GM23338 (cell line): ENCODE measurements around the gene TAF13. TPM values are rescaled to one million over a fixed set of nuclear protein-coding genes. Genes with fewer than 3 reads are reported as not detected.

Experiments
- ATAC-seq: fragments of 200-7000 bp; cut with Tn5 transposase; 3 replicates; pipeline ENCODE4 v1.9.1; 2020
- DNase-seq: peaks from one replicate; pipeline ENCODE4 v3.0.0-alpha.2; 2015; ENCODE audit warnings: low spot score
- H2AFZ ChIP-seq: fragments of 200-600 bp; sonication (generic); 2 replicates; pipeline ENCODE4 v1.8.0; 2016; ENCODE audit warnings: antibody characterized with exemption, mild to moderate bottlenecking, moderate library complexity
- H3F3A ChIP-seq: fragments of 200-600 bp; sonication (generic); replicated peaks from 2 replicates; pipeline ENCODE4 v1.8.0; 2017; ENCODE audit warnings: antibody characterized with exemption, mixed run types, low read depth
- H3K27ac ChIP-seq: fragments of 200-600 bp; sonication (generic); 2 replicates; pipeline ENCODE4 v1.6.1; 2016; ENCODE audit warnings: low read depth
- H3K27me3 ChIP-seq: fragments of 200-600 bp; sonication (generic); 2 replicates; pipeline ENCODE4 v1.8.0; 2016; ENCODE audit warnings: mild to moderate bottlenecking, mixed run types, moderate library complexity; ENCODE audit not compliant: insufficient read depth
- H3K36me3 ChIP-seq: fragments of 200-600 bp; sonication (generic); 2 replicates; pipeline ENCODE4 v1.8.0; 2016; ENCODE audit warnings: mild to moderate bottlenecking; ENCODE audit not compliant: insufficient read depth
- H3K4me1 ChIP-seq: fragments of 200-600 bp; sonication (generic); 2 replicates; pipeline ENCODE4 v1.8.0; 2016; ENCODE audit warnings: mild to moderate bottlenecking, moderate library complexity; ENCODE audit not compliant: insufficient read depth
- H3K4me2 ChIP-seq: fragments of 200-600 bp; sonication (generic); 2 replicates; pipeline ENCODE4 v1.7.1; 2017; ENCODE audit warnings: mixed run types
- H3K4me3 ChIP-seq: fragments of 200-600 bp; sonication (generic); 2 replicates; pipeline ENCODE4 v1.6.1; 2016; ENCODE audit warnings: mixed run types
- H3K79me2 ChIP-seq: fragments of 200-600 bp; sonication (generic); replicated peaks from 2 replicates; pipeline ENCODE4 v1.8.0; 2017; ENCODE audit warnings: mild to moderate bottlenecking; ENCODE audit not compliant: insufficient read depth
- H3K9me2 ChIP-seq: fragments of 200-600 bp; sonication (generic); 2 replicates; pipeline ENCODE4 v1.8.0; 2017; ENCODE audit not compliant: insufficient read depth
- H4K20me1 ChIP-seq: fragments of 200-600 bp; sonication (generic); replicated peaks from 2 replicates; pipeline ENCODE4 v1.8.0; 2017; ENCODE audit warnings: mild to moderate bottlenecking; ENCODE audit not compliant: insufficient read depth
- H3K27ac Mint-ChIP-seq: 2 replicates; pipeline ENCODE4 v1.8.0; 2020; ENCODE audit warnings: inconsistent platforms, mild to moderate bottlenecking, moderate library complexity, mixed read lengths
- H3K27me3 Mint-ChIP-seq: 3 replicates; pipeline ENCODE4 v1.8.0; 2022; ENCODE audit warnings: low read depth, mild to moderate bottlenecking, moderate library complexity, mixed read lengths, inconsistent platforms; ENCODE audit not compliant: insufficient read depth, poor library complexity
- H3K36me3 Mint-ChIP-seq: 3 replicates; pipeline ENCODE4 v1.8.0; 2021; ENCODE audit warnings: low read depth, mild to moderate bottlenecking, inconsistent platforms, moderate library complexity, mixed read lengths
- H3K4me1 Mint-ChIP-seq: 3 replicates; pipeline ENCODE4 v1.8.0; 2020; ENCODE audit warnings: mild to moderate bottlenecking, inconsistent platforms, mixed read lengths
- H3K4me3 Mint-ChIP-seq: 3 replicates; pipeline ENCODE4 v1.8.0; 2021; ENCODE audit warnings: moderate library complexity, mild to moderate bottlenecking, inconsistent platforms, mixed read lengths
- H3K9me3 Mint-ChIP-seq: 3 replicates; pipeline ENCODE4 v1.8.0; 2020; ENCODE audit warnings: moderate library complexity, mild to moderate bottlenecking, inconsistent platforms, mixed read lengths
- EZH2 ChIP-seq: fragments of 200-600 bp; sonication (generic); IDR thresholded peaks from one replicate; pipeline ENCODE4 v1.8.0; 2017; ENCODE audit warnings: antibody characterized with exemption, mild to moderate bottlenecking, low read depth; ENCODE audit not compliant: unreplicated experiment
- EZH2phosphoT487 ChIP-seq: fragments of 200-600 bp; sonication (generic); IDR thresholded peaks from one replicate; pipeline ENCODE4 v1.8.1; 2018; ENCODE audit warnings: antibody characterized with exemption; ENCODE audit not compliant: unreplicated experiment
- JUNB ChIP-seq: IDR thresholded peaks from one replicate; pipeline ENCODE4 v1.6.1; 2016; ENCODE audit warnings: antibody characterized with exemption; ENCODE audit not compliant: unreplicated experiment
- POLR2AphosphoS5 ChIP-seq: IDR thresholded peaks from 2 replicates; pipeline ENCODE4 v1.6.1; 2016; ENCODE audit warnings: antibody characterized with exemption, low read depth
- REST ChIP-seq: IDR thresholded peaks from one replicate; pipeline ENCODE4 v1.6.1; 2018; ENCODE audit warnings: antibody characterized with exemption; ENCODE audit not compliant: unreplicated experiment
- ZNF331 ChIP-seq: fragments of 250-450 bp; sonication (Bioruptor Pico); IDR thresholded peaks from 2 replicates; pipeline ENCODE4 v1.5.0; 2020; ENCODE audit warnings: low read depth, mild to moderate bottlenecking, moderate library complexity
- ZNF462 ChIP-seq: fragments of 250-450 bp; sonication (Bioruptor Pico); IDR thresholded peaks from 2 replicates; pipeline ENCODE4 v1.5.0; 2020; ENCODE audit warnings: mild to moderate bottlenecking, moderate library complexity
- polyA plus RNA-seq: library from polyadenylated mRNA; unstranded; fragments of >200 nt; fragmentation: Nextera tagmentation; extraction: Ambion mirVana; gene quantifications from 2 replicates; pipeline ENCODE4 v1.2.1, GENCODE V29; 2016
- total RNA-seq: library from RNA; depleted of rRNA; stranded (reverse); fragments of >200 nt; shearing (Covaris generic); gene quantifications from 2 replicates; pipeline ENCODE4 v1.2.3, GENCODE V29; 2014

The TAF13 gene
- total and polyA plus RNA-seq, 2 experiments from 2014 or later: 43.7 to 55.8 TPM

GRCh38 chr1:109116286-109116685, 40.5 kb upstream of the TAF13 start:
- H3K36me3 Mint-ChIP-seq: no peaks in the 10 kb centered on the region; the same call in 2 of the 3 replicates
- no peaks in the 10 kb centered on the region for H3K9me2 ChIP-seq
- H3K4me3 ChIP-seq: no peak overlapping the region
- no peaks in the 10 kb centered on the region for H3K79me2 ChIP-seq
- no peak overlapping the region for H3K27ac ChIP-seq
- H3K27me3 ChIP-seq: peaks cover 47% of the 10 kb centered on the region
- no peaks in the 10 kb centered on the region for H3K36me3 ChIP-seq
- no peaks in the 10 kb centered on the region for H3K9me3 Mint-ChIP-seq
- no peak for DNase-seq
- no peaks in the 10 kb centered on the region for H4K20me1 ChIP-seq
- no peaks in the 10 kb centered on the region for H3F3A ChIP-seq
- H3K4me3 Mint-ChIP-seq: no peak overlapping the region
- peaks cover 30% of the 10 kb centered on the region for H3K27me3 Mint-ChIP-seq
- ATAC-seq: no peak
- H3K4me2 ChIP-seq: no peak overlapping the region
- no peak overlapping the region for H2AFZ ChIP-seq
- no peak overlapping the region for H3K27ac Mint-ChIP-seq
- TF ChIP-seq ZNF462 (CRISPR knock-in tag): no peak
- TF ChIP-seq ZNF331 (CRISPR knock-in tag): no peak
- no peak for TF ChIP-seq POLR2AphosphoS5
- TF ChIP-seq EZH2: no peak
- no peak for TF ChIP-seq REST
- TF ChIP-seq JUNB: no peak
- no peak for TF ChIP-seq EZH2phosphoT487
- peaks cover 7% of the 10 kb centered on the region for H3K4me1 Mint-ChIP-seq
- peaks cover 11% of the 10 kb centered on the region for H3K4me1 ChIP-seq
